HG03103 (cell line): ENCODE data around the gene HCRT.
"Not testable (repeated sequence)": the region's sequence is repeated elsewhere in the genome, so short reads cannot be mapped to it uniquely, and the experiment has no call there.

Source experiments
- ATAC-seq: cut with Tn5 transposase; IDR thresholded peaks from one replicate; pipeline ENCODE4 v1.9.1; 2021; ENCODE audit warnings: low read depth; ENCODE audit not compliant: unreplicated experiment

HCRT gene

DNA sequence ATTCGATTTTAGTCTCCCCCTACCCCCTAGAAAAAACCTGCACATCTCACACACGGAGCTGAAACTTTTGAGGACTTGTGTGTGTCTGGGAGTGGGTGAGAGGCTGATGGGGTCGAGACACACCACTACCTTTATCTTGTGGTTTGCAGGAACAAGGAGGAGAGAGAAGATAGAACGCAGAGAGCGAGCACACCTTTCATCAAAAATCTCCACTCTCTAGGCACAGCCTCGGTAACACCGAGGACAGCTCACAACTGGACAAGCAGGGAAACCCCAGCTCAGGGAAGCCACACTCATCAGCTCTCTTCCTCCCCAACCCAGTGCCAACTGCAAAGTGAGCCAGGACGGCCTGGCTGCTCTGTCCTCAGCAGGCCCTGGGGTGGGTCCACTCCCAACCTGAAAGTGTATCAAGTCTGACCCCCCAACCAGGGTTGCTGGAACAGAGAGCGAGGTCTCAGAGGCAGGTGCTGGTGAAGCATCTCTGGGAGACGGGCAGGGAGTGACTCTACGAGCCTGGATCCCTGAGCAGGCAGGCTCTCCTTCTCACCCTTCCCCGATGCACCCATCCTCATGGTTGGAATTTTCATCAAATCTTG is 14.3 kb upstream of the HCRT start:
- ATAC-seq = no peak

- ATAC-seq = no peak
Measured at GRCh38 chr17:42198897-42199296, 13.6 kb upstream of the HCRT start.

DNA sequence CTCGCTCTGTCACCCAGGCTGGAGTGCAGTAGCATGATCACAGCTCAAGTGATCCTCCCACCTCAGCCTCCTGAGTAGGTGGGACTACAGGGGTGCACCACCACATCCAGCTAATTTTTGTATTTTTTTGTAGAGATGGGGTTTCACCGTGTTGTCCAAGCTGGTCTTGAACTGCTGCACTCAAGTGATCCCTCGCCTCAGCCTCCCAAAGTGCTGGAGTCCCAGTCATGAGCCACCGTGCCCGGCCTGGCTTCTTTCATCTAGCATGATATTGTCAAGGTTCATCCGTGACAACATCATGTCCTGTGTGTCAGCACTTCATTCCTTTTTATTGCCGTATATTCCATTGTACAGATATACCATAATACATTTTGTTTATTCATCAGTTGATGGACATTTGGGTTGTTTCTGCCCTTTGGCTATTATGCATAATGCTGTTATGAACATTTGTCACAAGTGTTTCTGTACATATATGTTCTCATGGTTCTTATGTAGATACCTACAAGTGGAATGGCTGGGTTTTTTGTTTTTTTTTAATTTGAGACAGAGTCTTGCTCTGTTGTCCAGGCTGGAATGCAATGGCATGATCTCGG is 12.4 kb upstream of the HCRT start:
- ATAC-seq = no peak

DNA sequence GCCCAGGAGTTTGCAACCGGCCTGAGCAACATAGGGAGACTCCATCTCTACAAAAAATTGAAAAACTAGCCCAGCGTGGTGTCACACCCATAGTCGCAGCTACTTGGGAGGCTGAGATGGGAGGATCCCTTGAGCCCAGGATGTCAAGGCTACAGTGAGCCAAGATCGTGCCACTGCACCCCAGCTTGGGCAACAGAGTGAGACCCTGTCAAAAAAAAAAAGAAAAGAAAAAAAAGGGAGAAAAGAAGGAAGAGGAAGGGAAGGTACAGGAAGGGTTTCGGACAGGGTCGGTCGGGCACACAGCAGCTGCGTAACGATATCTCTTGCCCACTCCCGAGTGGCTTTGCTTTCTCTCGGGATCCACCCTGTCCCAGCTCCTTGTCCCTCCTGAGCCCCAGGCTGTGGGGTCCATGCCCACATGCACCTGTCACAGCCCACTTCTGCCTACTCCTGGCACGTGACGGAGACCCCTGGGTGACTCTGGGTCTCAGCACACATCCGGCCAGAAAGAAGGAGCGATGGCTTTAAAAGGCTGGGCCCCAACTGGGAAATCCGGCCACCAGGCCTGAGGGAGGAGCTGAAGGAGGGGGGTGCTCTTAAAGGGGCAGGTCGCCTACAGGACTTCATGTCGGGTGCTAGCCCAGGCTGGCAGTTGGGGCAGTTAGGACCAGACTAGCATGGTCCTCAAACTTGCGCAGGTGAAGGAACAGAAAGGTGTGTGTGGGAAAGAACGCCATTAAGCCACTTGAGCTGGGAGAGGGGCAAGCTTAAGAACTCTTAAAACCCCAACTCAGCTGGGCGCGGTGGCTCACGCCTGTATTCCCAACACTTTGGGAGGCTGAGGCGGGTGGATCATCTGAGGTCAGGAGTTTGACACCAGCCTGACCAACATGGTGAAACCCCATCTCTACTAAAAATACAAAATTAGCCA is 9.0 kb upstream of the HCRT start, which contains the start of gene GHDC:
Gene GHDC, minus strand, starts transcription at position 526 of the 931 bp plus-strand sequence. CDS start 913 bp downstream, outside the sequence.
- no peak for ATAC-seq

- no peak for ATAC-seq
Measured at GRCh38 chr17:42193216-42193968, 8.1 kb upstream of the HCRT start.

DNA sequence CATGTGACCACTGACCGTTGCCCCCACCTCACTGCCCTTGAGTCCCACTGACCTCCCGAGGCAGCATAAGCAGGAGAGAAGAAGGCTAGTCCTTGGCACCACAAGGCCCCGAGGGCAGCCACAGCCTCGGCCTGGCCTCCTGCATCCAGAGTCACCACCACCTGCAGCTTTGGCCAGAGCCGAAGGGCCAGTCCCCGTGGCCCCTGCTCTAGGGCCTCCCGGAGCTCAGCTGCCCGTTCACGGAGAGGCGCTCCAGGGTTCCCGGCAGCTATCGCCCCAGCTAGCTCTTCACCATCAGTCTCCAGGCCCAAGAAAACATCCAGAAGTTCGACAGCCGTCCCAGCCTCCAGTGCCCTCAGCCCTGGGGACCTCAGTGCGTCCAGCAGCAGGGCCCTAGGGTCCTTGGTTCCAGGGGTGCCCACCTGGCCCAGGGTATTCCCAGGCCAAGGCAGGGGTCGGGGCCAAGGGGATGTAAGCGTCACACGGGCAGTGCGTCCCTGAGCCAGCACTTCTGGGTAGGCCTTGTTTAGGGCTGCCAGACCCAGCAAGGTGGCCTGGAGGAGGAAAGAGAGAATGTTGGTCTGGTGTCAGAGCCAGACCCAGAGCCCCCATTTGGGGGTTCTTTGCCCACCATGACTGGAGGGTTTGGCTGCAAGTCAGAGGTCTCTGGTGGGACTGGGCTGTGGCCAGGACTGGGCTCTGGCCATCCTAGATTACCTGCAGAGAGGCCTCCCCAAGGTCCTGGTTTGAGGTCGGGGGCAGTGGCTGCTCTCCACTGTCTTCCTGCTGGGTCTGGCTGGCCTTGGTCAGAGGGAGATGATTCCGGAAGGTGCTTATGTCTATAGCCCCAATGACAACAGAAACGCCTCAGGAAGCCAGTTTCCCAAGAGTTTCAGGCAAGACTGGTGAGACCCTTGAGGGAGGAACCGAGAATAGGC is 7.2 kb upstream of the HCRT start:
- ATAC-seq = no peak

DNA sequence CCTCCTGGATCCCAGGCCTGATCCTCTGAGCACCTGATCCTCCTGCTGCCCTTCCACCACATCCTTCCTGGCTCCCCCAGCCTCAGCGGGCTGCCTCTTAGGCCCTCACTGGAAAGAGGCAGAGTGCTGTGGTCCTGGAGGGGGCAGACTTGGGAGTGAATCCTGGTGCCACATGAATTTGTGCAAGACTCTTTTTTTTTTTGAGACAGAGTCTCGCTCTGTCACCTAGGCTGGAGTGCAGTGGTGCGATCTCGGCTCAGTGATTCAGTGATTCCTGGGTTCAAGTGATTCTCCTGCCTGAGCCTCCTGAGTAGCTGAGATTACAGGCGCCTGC is 6.0 kb upstream of the HCRT start:
- no peak for ATAC-seq

DNA sequence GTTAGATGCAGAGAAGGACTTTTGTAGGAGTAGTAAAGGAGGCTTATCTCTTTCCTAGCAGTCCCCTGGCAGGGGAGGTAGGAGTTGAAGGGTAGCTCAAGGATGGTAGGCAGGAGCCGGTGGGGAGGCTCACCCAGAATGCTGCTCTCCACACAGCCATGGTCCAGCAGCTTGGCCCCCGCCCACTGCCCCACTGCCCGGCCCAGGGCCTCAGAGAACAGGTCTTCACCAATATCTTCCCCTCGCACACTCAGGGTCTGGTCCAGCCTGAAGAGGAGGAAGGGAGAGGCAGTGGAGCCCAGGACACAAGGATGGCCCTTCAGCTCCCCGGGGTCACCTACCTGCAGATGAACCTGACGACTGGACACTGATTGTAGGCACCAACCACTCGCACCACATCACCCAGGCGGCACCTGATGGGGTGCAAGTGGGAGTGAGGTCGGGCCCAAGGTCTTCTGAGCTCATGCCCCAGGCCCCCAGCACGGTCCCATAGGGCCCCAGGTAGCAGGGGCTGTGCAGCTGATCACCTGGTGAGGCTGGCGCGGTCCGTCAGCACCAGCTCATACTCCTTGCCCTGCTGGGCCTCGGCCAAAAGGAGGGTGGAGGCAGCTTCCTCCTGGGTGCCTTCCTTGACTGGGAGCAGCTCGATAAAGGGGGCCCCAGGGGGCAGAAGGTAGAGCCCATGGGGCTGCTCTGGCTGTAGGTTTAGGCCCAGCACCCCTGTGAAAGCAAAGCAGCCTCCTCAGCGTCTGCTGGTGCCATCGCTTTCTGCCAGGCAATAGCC is 5.4 kb upstream of the HCRT start:
- ATAC-seq = no peak

DNA sequence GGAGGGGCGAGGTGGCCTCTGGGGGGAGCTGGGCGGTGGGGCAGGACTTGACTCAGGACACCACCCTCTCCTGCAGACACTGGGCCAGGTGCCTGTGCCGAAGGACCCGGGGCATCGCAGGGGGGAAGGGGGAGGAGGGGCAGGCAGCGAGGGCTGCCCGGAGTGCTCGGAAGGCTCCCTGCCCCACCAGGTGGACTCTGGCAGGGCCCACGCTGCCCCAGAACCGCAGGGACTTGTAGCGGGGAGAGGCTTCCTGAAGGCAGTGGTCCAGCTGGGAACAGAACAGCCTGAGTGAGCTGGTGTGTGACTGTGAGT is 4.4 kb upstream of the HCRT start:
- no peak for ATAC-seq

DNA sequence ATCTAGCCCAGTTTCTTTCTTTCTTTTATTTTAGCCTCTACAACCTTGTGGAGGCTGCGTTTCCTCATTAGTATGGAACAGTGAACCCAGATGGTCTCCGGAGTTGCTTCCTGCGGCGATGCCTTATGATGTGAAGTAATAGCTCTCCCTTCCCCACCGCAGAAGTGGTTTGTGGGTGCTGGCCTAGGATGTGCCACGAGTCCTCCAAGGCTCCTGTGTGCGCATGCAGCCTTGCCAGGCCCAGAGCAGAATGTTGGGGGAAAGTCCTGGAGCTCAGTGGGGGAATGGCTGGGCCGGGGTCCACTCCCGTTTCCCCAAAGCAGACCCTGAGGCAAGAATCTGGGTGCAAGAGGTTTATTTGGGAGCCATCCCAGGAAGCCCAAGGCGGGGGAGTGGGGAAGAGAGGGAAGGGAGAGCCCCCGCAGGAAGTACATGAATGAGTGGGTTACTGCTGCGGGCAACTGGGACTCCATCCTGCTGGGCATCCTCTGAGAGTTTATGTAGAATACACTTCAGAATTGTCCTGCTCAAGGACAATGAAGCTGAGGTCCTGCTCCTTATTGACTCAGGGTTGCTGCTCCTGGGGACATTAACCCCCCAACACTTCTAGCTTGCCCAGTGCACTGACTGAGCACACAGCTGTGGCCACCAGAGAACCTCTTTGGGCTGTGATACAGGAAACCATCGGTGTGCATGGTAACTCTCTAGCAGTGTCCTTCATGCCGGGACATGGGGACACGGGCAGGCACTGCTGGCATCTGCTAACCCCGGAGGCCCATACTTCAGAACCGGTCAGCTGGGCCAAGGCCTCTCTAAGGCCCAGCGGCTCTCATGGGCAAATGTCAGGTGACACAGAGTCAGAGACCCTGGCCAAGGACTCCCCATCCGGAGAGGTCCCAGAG is 3.7 kb upstream of the HCRT start:
- no peak for ATAC-seq

- no peak for ATAC-seq
Measured at GRCh38 chr17:42187833-42188232, 2.6 kb upstream of the HCRT start.

- ATAC-seq = not testable (repeated sequence)
Measured at GRCh38 chr17:42186191-42186590, 939 bp upstream of the HCRT start.

DNA sequence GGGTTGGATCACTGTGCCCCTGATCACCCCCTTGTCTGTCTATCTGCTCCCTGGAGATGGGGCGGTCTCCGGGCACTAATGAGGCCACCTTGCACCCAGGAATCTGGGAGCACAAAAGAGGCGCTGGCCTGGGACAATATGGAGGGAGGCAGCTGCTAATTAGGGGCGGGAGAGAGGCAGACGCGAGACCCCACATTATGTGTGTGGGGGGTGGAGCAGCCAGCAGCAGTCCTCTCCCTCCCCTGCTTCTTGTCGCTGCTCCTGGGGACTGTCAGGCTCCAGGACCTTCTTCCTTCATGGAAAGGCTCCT is 324 bp upstream of the HCRT start:
- ATAC-seq = no peak

DNA sequence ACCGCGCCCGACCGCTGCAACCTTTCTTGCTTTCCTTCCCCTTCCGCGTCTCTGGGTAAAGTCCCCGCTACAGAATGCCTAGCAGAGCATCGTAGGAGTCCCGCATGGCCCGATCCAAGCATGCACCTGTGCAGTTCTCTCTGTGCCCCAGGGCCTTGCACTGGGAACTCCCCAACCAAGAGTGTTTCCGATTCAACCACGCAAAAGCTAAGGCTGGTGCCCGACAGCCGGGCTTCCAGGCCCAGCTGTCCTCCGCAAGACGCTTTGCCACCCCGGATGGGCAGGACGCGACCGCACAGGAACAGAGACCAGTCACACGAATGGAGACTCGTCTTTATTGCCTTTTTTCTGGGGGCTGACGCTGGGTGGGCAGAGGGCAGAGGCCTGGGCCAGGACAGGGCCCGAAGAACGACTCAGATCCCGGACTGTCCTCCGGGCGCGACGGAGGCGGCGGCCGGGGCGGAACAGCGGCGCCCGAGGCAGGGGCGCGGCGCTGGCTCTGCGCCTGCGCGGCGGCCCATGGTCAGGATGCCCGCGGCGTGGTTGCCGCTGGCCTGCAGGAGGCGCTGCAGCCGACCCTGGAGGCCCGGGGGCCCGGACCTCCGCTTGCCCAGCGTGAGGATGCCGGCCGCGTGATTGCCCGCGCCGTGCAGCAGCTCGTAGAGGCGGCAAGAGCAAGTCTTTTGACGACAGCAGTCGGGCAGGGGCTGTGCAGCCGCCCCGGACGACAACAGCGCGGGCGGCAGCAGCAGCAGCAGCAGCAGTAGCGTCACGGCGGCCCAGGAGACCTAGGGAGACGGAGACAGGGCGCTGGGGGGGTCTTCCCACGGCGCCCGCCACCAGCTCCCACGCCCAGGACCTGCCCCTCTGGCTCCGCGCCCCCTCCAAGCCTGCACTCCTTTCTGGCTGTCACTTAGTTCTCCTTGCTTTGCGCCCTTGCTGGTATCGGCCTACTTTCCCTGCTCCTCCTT is 1.2 kb downstream of the HCRT start:
- ATAC-seq = peak; percentile 53

DNA sequence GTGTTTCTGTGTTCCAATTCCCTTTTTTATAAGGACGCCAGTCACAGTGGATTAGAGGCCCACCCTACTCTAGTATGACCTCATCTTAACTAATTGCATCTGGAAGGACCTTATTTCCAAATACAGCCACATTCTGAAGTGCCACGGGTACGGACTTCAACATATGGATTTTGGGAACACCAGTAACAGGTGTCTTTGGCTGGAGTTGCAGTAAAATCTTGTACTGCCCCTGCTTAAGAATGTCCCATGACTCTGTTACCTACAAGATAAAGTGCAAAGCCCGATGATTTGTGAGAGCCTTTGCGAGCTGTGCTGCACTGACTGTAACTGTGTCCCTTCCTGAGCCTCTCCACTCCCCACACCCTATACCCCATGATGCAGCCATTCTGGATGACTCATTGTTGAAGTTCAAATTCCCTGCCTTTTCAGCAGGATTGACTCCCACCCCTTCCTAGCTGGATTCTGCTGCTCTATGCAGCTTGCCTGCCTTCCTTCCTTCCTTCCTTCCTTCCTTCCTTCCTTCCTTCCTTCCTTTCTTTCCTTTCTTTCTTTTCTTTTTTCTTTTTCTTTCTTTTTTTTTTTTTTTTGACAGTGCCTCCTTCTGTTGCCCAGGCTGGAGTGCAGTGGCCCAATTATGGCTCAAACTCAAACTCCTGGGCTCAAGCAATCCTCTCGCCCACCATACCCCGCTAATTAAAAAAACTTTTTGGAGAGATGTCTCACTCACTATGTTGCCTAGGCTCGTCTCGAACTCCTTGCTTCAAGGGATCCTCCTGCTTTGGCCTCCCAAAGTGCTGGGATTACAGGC is 2.1 kb downstream of the HCRT start:
- ATAC-seq = no peak

GRCh38 chr17:42181851-42182207 is 3.4 kb downstream of the HCRT start:
- no peak for ATAC-seq
